Measurements from ENCODE around the gene GAREM1. TPM values are rescaled to one million over a fixed set of nuclear protein-coding genes. Genes with fewer than 3 reads are reported as not detected.

The GAREM1 gene
- total RNA-seq, 1 donor from 2014 or later: 9.5 TPM

DNA sequence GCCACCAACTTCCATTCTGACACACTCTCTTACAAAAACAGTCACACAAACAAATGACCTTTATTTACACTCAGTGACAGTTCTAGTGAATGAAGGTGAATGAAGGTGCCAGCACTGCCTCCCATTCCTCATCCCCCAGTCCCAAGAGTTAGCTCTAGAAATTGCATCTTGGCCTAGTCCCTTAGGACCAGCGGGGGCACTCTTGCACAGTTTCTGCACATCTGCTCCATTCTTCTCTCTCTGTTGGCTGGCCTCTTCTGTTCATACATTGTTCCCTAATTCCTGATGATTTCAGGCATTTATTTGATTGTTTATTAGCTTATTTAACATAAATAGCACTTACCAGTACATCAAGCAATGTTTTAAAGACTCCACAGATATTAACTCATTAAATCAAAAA lies 30.9 kb downstream of the GAREM1 start:
- no peaks in the 10 kb centered on the region for H3K9me3 Mint-ChIP-seq
- H3K36me3 Mint-ChIP-seq: no peaks in the 10 kb centered on the region
- H3K4me3 Mint-ChIP-seq: no peak overlapping the region
- TF ChIP-seq, protein P1, sequence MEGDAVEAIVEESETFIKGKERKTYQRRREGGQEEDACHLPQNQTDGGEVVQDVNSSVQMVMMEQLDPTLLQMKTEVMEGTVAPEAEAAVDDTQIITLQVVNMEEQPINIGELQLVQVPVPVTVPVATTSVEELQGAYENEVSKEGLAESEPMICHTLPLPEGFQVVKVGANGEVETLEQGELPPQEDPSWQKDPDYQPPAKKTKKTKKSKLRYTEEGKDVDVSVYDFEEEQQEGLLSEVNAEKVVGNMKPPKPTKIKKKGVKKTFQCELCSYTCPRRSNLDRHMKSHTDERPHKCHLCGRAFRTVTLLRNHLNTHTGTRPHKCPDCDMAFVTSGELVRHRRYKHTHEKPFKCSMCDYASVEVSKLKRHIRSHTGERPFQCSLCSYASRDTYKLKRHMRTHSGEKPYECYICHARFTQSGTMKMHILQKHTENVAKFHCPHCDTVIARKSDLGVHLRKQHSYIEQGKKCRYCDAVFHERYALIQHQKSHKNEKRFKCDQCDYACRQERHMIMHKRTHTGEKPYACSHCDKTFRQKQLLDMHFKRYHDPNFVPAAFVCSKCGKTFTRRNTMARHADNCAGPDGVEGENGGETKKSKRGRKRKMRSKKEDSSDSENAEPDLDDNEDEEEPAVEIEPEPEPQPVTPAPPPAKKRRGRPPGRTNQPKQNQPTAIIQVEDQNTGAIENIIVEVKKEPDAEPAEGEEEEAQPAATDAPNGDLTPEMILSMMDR (IDR thresholded peaks at IDR 0.05; ENCODE audit: unreplicated experiment): no peak
- H3K4me1 Mint-ChIP-seq: peaks cover 22% of the 10 kb centered on the region
- no peaks in the 10 kb centered on the region for H3K27me3 Mint-ChIP-seq (ENCODE audit: low read depth)
- no peak for DNase-seq (ENCODE audit: low spot score in 2 of 2, unreplicated experiment in 2 of 2)
- no peak overlapping the region for H3K27ac Mint-ChIP-seq

DNA sequence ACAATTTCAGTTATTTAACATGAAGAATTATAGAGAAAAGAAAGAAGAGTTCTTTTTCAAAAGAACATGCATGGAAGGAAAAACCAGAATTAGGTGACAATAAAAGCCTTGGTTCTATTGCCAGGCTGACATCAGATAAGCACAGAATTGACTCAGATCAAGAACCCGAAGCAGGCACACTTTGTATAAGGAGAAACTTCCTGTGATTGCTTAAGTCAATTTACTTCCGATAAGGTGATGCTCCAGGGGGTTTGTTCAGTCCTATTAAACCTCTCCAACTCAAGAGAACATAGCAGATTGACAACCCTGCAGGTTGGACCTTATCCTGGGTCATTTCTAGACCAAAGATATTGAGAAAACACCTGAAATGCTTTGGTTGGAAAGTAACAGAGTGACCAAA lies 31.4 kb downstream of the GAREM1 start:
- H3K4me1 Mint-ChIP-seq: peaks cover 22% of the 10 kb centered on the region
- no peaks in the 10 kb centered on the region for H3K9me3 Mint-ChIP-seq
- no peaks in the 10 kb centered on the region for H3K27me3 Mint-ChIP-seq (ENCODE audit: low read depth)
- H3K4me3 Mint-ChIP-seq: no peak overlapping the region
- DNase-seq (ENCODE audit: low spot score in 2 of 2, unreplicated experiment in 2 of 2): no peak
- TF ChIP-seq, protein P1 (IDR thresholded peaks at IDR 0.05; ENCODE audit: unreplicated experiment): no peak
- no peak overlapping the region for H3K27ac Mint-ChIP-seq
- no peaks in the 10 kb centered on the region for H3K36me3 Mint-ChIP-seq

DNA sequence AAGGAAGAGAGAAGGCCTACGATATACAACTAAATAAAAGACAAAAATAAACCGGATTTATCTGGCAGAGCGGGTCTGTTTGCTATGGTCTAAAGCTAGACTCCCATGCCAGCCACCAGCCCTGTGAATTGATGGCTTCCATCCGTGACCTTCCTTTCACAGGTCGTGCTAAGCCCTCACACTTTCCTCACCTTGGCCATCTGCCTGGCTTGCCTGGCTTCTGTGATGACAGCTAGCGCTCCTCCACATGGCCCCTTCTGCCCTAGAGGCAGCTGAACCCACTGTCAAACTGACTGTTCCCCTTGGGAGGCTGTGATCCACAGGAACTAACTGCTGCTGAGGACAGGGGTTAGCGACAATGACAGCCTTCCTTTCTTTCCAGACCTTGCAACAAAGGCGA lies 32.5 kb downstream of the GAREM1 start:
- TF ChIP-seq, protein P1 (IDR thresholded peaks at IDR 0.05; ENCODE audit: unreplicated experiment): no peak
- Mint-ChIP-seq H3K36me3 (no peaks in the 10 kb centered on the region), H3K27ac (no peak overlapping the region), H3K4me3 (no peak overlapping the region), H3K4me1 (peaks cover 17% of the 10 kb centered on the region), H3K9me3 (peaks cover under 1% of the 10 kb centered on the region), H3K27me3 (ENCODE audit: low read depth) (no peaks in the 10 kb centered on the region)
- DNase-seq (ENCODE audit: low spot score in 2 of 2, unreplicated experiment in 2 of 2): no peak

DNA sequence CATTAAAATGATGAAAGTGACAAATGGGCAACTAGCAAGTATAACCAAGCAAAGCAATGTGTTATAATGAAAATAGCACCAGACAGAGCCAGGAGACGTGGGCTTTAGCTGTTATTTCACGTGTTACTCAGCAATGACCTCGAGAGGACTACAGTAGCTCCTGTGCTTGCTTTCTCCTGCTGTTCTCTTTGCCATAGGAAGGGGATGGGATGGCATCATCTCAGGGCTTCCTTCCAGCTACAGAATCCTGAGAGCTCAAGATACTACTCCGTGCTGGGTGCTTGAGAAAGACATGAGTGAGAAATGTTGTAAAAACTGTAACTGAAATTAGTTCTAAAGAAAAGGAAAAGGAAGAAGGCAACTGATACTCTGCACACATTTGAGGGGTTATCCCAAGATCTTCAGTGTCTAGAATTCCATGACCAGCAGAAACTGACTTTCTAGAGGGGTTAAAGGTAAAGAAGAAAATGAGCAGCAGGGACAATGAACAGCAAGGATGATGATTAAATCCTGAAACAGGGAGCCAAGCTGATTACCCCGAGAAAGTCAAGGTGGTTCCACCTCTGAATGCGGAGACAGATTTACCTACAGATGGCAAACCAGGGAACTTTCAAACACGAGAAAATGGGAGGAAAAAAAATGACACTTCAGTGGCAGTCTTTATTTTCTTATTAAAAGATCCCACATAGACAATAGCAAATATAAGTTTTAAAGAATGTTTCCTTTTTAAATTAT lies 33.4 kb downstream of the GAREM1 start:
- no peak overlapping the region for H3K27ac Mint-ChIP-seq

DNA sequence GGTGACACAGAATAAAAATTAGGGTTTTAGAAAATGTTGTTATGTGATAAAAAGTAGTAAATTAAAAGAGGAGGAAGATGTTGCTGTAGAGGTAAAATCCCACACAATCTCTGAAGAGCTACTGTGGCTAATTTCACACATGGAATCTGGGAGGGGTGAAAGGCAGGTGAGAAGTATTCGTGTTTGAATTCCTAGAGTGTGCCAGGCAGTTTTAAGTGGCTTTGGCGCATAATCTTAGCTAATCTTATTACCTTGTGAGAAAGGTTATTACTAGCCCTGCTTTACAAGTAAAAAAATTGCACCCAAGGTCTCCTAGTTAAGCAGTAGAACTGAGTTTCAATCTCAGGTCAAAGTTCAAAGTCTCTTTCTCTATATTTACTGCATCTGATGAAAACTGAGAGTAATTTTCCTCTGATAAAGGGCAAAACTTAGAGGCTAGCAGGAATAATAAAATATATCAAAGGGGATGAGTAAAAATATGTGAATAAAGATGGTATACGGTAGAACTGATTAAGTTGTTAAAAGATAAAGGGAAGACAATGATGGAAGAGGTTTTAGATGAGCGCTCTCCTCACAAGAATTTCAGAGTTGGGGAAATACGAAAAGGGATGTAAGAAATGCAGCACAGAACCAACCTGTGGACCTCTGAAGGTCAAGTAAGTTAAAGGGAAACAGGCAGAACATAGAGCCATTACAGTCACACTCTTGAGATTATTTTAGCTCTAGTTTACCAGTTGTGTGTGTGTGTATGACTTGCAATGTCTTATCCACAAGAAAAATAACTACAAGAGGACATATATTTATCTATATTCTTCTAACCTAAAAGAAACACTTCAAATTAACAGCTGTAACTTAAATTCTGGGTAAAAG lies 34.8 kb downstream of the GAREM1 start:
- H3K9me3 Mint-ChIP-seq: peaks cover 16% of the 10 kb centered on the region
- peaks cover 14% of the 10 kb centered on the region for H3K4me1 Mint-ChIP-seq
- H3K4me3 Mint-ChIP-seq: no peak overlapping the region
- no peak overlapping the region for H3K27ac Mint-ChIP-seq
- TF ChIP-seq, protein P1 (IDR thresholded peaks at IDR 0.05; ENCODE audit: unreplicated experiment): no peak
- DNase-seq (ENCODE audit: low spot score in 2 of 2, unreplicated experiment in 2 of 2): no peak
- peaks cover 5% of the 10 kb centered on the region for H3K36me3 Mint-ChIP-seq
- no peaks in the 10 kb centered on the region for H3K27me3 Mint-ChIP-seq (ENCODE audit: low read depth)

More for the DNA sequence above, 33.4 kb downstream of the GAREM1 start:
- DNase-seq (ENCODE audit: low spot score in 2 of 2, unreplicated experiment in 2 of 2): no peak
- Mint-ChIP-seq H3K9me3 (peaks cover 9% of the 10 kb centered on the region), H3K4me1 (peaks cover 17% of the 10 kb centered on the region), H3K4me3 (no peak overlapping the region), H3K27me3 (ENCODE audit: low read depth) (no peaks in the 10 kb centered on the region), H3K36me3 (no peaks in the 10 kb centered on the region)
- TF ChIP-seq, protein P1 (IDR thresholded peaks at IDR 0.05; ENCODE audit: unreplicated experiment): no peak

Data from mesothelial cell of epicardium (in vitro differentiated cells).